AG08395 (cell line): ENCODE results near the gene IFI16.

Source experiments
- DNase-seq: peaks from one replicate; pipeline ENCODE4 v3.0.0; 2012; ENCODE audit warnings: mixed read lengths, low spot score

Gene IFI16

GRCh38 chr1:159065106-159065505 lies 55.4 kb downstream of the IFI16 start:
- DNase-seq: no peak

- DNase-seq: no peak
These were observed 56.4 kb downstream of the IFI16 start for GRCh38 chr1:159066108-159066507.

- no peak for DNase-seq
These were observed 58.3 kb downstream of the IFI16 start for GRCh38 chr1:159067699-159068621.

GRCh38 chr1:159068886-159069285 lies 59.2 kb downstream of the IFI16 start:
- no peak for DNase-seq

GRCh38 chr1:159071970-159072582 lies 62.4 kb downstream of the IFI16 start:
- DNase-seq: peak; percentile 78

- peak; percentile 58 for DNase-seq
These were observed 66.9 kb downstream of the IFI16 start, which contains the start of gene AIM2 for GRCh38 chr1:159076438-159077119. TSS of gene AIM2 (minus strand) at chr1:159076766. CDS start at chr1:159073499, 3,267 bp downstream.

- no peak for DNase-seq
These were observed 67.6 kb downstream of the IFI16 start for GRCh38 chr1:159077120-159077961.

GRCh38 chr1:159079525-159079924 lies 69.8 kb downstream of the IFI16 start:
- no peak for DNase-seq

- no peak for DNase-seq
These were observed 71.9 kb downstream of the IFI16 start for GRCh38 chr1:159081626-159082025.

- DNase-seq: no peak
These were observed 73.3 kb downstream of the IFI16 start for GRCh38 chr1:159083013-159083412.

- DNase-seq: no peak
These were observed 74.4 kb downstream of the IFI16 start for GRCh38 chr1:159084152-159084551.

- no peak for DNase-seq
These were observed 75.2 kb downstream of the IFI16 start for GRCh38 chr1:159084867-159085266.

- peak; percentile 76 for DNase-seq
These were observed 78.3 kb downstream of the IFI16 start for GRCh38 chr1:159088050-159088449.

GRCh38 chr1:159088546-159089183 lies 79.0 kb downstream of the IFI16 start:
- no peak for DNase-seq

GRCh38 chr1:159089184-159089791 lies 79.6 kb downstream of the IFI16 start:
- no peak for DNase-seq

GRCh38 chr1:159090286-159091179 lies 80.8 kb downstream of the IFI16 start:
- peak; percentile 19 for DNase-seq

- no peak for DNase-seq
These were observed 81.5 kb downstream of the IFI16 start for GRCh38 chr1:159091180-159091560.

GRCh38 chr1:159091607-159092031 lies 81.9 kb downstream of the IFI16 start:
- no peak for DNase-seq

GRCh38 chr1:159092036-159092760 lies 82.5 kb downstream of the IFI16 start:
- peak; percentile 56 for DNase-seq
